OCI-LY1 (cell line): ENCODE measurements around the gene ITGB4.

Source experiments
- CTCF ChIP-seq: fragments of 200-600 bp; sonication (generic), shearing (Covaris generic); IDR thresholded peaks from 2 replicates; pipeline ENCODE4 v1.5.1; 2017; ENCODE audit warnings: mild to moderate bottlenecking, antibody characterized with exemption, low read length, moderate library complexity, mixed read lengths
- EZH2 ChIP-seq: fragments of 200-600 bp; sonication (generic), shearing (Covaris generic); IDR thresholded peaks from 2 replicates; pipeline ENCODE4 v1.8.0; 2017; ENCODE audit warnings: borderline replicate concordance, mixed run types, mild to moderate bottlenecking, antibody characterized with exemption, low read length, moderate library complexity, mixed read lengths

- no peak for TF ChIP-seq CTCF
- no peak for TF ChIP-seq EZH2
Observed at GRCh38 chr17:75730065-75730464, 8.8 kb downstream of the ITGB4 start.
